ENCODE measurements around the gene ACAD9.

- TF ChIP-seq CTCF (IDR thresholded peaks at IDR 0.05) (no peak), POLR2AphosphoS5 (IDR thresholded peaks at IDR 0.05; ENCODE audit: insufficient read depth in 1 of 2, low read depth in 1 of 2) (no peak), POLR2A (IDR thresholded peaks at IDR 0.05) (no peak)
Observed at GRCh38 chr3:128949158-128949557, 69.7 kb downstream of the ACAD9 start.
